ENCODE results near the gene FAM53C.
"Not testable (repeated sequence)": the region's sequence is repeated elsewhere in the genome, so short reads cannot be mapped to it uniquely, and the experiment has no call there.

The FAM53C gene

DNA sequence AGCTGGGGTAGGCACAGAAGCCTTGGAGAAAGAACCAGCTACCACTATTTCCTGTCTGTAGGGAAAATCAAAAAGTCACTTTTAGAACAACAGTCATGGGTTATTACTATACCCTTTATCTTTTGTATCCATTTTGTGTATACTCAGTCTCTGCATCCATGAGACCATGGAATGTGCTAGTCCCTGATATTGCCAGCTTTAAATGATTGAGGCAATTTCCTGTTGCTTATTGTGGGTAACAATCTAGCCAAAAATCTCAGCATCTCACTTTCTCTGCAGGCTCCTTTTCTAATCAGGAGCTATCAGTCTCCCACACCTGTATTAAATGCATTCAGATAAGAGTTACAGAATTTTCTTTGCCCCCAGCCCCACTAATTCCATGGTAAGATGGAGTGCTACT is 13.5 kb downstream of the FAM53C start:
- DNase-seq = no peak

DNA sequence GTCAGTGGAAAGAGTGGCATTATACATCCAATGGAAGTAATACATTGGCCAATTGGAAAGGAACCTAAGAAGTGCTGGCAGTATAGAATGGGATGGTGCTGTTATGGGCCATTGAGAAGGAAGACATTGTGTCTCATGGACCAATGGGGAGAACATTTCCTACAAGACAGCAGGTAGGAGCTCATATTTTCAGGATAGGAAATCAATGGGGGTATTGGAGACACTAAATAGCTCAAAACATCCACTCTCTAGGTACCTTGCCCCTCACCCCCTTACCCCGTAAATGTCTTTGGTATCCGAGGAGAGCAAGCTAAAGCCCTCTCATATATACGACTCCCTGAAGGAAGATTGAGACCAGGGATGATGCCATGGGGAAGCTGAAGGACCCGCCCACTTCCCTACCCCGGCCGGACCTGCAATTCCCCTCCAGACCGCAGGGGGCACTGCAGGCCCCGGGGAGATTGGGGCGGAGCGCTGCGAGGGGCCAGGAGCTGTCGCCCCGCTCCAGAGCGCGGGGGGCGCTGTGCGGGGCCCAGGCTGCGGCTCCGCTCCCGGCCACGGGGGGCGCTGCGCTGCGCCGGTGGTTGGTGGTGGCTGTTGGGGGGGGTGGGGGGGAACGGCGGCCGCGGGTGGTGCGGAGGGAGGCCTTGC is 14.1 kb downstream of the FAM53C start, which contains the start of gene KDM3B:
Gene KDM3B, plus strand, starts transcription at position 615 of the 651 bp plus-strand sequence. CDS start 111 bp downstream, outside the sequence.
- DNase-seq = peak; percentile 92

DNA sequence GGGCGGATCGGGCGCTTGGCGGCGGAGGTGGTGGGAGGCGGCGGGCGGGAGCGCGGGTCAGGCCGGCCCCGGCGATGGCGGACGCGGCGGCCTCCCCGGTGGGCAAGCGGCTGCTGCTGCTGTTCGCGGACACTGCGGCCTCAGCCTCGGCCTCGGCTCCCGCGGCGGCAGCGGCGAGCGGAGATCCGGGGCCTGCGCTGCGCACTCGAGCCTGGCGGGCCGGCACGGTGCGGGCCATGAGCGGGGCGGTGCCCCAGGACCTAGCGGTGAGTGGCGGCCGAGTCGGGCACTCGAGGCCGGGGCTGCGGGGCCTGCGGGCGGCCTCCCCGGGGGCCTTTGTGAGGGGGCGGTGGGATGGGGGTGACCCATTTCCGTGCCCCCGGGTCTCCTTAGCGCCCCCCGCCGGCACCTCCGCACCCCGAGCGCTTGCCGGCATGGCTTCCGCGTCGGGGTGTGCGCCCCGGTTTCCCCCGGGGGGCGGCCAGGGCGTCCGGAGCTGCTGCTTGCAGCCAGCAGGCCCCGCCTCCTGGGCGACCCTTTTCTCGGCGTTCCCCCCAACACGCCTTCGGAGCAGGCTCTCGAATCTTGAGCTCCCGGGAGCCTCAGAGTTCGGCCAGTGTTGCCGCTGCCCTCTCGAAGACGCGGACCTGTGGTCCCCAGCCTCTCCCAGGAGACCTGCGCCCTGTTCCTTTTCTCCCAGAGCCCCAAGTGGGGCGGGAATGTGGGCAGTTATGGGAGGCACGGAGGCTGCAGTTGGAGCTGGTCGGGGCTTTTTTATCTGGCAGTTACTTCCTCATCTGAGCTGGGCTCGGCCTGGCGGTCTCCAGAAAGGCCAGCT is 14.9 kb downstream of the FAM53C start:
- DNase-seq = peak; percentile 83

DNA sequence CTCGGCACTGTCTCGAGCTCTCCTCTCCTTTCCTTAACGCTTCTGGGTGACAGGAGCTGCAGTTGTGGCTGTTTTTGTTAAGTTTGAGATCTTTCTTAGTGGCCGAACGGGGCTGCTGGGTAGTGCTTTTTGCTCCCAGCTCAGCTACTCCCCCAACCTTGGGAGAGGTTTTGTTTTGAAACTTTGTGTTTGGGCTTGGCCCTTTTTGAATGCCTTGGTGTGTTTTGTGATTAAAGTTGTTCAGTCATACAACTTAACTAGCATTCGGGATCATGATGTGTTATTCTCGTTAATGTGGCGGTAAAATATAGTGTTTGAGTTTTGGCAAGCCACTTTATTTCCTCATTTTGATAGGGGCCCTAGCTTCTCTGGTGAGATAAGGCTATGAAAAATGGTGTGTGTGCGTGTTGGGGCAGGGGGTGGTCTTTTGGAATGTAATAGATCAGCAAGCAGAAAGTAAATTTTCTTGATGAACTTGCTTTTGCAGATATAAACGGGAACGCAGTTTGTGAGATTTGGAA is 15.6 kb downstream of the FAM53C start:
- no peak for DNase-seq

DNA sequence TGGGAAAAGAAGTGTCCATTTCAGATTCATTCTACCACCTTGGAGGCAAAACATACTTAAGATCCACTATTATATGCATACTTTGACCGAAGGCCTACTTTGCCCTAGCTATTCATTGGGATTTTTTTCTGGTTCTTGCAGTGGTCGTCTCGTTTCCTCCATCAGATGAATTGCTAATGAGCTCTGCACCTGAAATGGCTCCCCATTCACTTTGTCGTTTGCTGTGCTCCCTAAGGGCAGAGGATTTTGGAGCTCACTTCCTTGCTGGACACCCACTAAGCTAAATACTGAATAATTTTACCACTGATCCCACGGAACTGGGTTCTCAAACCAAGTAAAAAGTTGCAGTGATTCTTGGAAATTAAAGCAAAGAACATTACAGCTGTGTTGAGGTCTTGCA is 16.3 kb downstream of the FAM53C start:
- no peak for DNase-seq

DNA sequence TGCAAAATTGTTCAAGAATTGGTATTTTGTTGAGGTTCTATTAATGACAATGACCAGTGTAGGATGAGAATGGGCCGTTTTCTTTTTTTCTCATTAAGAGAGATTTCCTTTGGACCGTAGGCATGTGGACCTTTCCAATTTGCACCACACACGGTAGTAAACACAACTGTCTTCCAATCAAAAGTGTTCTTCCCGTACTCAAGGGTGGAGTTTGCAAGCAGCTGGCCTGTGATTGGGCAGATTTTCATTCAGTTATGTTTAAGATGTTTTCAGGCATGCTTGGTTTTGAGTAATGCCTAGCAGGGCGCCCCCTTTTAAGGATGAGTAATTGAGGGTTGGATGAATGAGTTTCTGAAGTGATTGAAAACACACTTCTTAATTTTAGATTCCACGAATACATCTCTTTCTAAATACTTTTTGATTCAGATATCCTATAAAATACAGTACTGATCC is 16.9 kb downstream of the FAM53C start:
- no peak for DNase-seq

DNA sequence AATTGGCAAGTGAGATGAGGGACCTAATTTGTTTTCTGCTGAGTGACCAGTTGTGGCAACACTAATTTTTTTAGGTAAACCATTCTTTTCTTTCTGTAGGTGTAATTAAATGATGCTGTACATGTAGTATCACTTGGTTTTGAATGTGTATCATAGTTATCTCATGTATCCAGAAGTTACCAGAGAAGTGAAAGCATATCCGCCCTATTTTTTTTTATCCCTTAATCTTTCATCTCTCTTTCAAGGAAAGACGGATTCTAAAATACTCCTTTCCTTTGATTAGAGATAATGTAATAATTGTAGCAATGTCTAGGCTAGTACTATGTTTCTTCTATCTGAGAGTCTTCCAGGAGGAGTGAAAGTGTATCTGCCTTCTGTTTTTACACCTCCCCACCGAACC is 21.6 kb downstream of the FAM53C start:
- no peak for DNase-seq

DNA sequence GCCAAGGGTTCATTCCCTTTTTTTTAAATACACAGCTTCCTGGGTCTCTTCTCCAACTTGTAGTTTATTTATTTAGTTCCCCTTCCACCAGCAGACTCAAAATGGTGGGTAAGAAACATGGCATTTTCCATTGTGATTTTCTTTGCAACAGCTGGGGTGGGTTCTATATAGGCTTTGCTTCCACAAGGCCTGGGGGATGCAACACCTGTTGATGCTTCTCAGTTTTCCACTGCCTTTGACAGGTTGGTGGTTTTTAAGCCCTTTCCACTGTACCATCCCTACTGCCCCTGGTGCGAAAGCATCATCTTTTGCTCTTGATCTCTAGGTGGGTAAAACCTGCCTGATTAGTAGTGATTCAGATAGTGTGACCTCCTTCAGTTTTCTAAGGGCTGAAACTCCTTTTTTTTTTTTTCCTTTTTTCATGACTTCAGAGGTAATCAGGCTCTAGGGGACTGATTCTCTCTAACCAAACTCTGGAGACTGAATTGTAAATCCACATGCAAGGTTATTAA is 22.9 kb downstream of the FAM53C start:
- DNase-seq = no peak

DNA sequence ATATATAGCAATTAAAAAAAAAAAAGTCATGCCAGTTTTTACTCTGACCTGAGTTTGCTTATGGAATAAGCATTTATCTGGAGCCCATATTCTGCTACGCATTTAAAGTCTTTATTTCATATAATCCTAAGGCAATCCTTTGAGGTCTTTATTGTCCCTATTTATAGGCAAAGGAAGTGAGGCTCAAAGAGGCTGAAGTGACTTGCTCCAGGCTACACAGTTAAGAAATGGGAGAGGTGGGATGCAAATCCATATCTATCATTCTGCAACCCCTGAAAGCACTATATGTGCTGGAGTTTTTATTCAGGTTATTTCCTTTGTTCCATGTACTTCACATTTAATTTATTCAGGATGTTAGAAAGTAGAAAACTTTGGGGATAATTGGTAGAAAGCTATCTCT is 26.5 kb downstream of the FAM53C start:
- no peak for DNase-seq

DNA sequence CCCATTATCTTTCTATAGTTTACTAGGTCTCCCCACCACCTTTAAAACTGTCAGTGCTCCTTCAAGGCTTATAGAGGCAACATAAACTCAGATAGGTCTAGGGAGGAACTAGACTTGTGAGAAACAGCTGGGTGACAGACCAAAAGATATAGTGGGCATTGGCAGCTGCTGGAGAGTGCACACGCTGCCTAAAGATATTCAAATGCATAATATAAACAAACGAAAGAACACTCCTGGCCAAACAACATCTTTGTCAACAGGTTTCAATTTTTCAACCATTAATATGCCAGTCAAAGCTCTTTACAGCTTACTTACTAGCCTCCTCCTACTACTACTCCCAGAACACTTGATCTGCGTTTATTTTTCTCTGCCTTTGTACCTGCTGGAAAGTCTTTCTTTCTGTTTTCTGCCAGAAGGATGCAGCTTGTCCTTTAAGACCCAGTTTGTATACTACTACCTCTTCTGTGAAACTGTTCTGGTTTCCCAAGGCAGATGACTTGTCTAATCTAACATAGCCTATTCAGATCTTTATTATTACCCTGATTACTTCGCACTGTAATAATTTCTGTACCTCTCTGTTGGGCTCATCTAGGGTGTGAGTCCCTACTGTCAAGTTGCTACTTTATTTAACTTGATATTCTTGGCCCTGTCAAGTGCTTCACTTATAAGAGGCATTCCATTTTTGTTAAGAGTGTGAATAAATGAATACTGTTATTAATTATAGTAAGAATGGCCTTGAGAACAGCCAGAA is 28.7 kb downstream of the FAM53C start:
- DNase-seq = no peak

DNA sequence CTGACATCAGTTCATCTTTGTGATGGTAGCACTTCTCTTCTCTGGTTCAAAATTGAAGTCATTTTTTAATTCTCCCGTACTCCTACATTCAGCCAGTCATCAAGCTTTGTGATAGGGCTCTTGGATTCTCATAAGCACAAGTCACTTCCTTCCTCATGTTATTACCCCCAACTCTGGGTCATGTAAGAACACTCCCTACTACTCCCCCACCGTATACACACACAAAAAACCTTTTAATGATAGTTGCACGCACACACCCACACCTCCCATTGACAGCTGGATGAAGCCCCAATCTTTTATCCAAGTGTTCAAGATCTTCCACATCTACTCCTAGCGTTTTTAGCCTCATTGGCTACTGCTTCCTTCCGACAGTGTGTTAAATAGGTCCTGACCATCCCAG is 31.2 kb downstream of the FAM53C start:
- no peak for DNase-seq

DNA sequence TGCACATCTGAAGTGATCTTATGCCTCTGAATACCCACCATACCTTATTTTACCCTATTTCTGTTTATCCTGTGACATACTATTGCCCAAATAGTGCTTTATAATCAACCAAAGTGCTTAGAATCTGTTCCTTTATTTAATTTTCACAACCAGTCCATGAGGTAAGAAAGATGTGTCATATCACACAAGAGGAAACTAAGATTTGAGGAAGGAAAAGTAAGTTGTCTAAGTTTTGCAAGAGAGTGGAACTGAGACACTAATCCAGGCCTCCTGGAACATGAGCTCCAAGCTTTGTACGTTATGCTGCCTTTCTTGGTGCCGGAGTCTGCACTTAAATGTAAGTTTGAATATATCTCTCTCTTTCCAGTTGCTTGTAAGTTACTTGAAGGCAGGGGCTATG is 31.6 kb downstream of the FAM53C start:
- DNase-seq = no peak

DNA sequence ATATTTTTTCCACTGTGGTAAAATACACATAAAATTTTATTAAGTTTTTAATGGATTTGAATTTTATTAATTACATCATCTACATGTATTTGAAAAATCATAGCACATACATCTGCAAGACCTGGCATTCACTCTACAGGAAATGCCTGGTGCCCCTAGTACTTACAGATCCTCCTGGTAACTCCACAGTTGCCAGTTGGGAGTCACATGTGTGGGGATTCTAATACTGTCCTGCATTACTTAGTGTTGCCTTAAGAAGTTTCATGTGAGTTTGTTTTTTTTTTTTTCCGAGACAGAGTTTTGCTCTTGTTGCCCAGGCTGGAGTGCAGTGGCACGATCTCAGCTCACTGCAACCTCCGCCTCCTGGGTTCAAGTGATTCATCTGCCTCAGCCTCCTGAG is 32.5 kb downstream of the FAM53C start:
- DNase-seq = no peak

DNA sequence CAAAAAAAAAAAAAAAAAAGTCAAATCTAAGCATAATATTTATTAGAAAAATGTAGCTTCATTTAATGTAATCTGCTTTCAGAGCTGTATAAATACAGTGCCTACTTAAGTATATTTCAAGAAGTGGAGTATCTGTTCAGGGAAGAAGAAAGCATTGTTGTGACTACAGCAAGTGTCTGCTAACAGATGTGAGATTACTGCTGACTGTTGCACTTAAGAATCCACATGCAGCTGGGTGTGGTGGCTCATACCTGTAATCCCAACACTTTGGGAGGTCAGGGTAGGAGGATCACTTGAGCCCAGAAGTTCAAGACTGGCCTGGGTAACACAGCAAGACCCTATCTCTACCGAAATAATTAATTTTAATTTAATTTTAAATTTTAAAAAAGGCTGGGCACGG is 33.4 kb downstream of the FAM53C start:
- no peak for DNase-seq

DNA sequence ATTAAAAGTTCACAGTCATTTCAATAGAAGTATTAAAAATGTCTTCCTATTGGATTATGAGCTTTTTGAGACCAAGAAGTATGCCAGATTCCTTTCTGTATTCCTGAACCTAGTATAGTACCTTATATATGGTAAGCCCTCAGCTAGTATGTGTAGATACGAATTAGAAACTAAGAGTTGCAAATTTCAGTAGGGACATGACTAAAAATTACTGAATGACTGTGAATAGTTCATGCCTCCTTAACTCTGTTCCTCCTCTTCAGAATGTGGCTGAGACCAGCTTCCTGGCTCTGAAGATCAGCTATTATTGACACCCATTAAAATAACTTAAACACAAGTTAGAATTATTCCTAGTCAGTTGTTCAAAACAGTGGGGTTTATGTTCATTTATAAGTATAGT is 34.2 kb downstream of the FAM53C start:
- DNase-seq = no peak

DNA sequence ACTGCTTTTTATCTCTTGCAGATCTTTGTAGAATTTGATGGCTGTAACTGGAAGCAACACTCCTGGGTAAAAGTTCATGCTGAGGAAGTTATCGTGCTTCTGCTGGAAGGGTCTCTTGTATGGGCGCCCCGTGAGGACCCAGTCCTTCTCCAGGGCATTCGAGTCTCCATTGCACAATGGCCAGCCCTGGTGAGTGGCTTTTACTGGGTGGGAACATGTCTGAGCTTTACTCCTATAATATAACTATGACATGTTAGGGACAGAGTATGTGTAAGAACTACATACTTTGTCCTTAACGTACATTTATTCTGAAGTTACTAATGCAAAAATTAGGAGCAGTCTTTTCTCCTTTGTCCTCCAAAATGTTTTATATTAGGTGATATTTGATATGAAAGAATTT is 34.6 kb downstream of the FAM53C start:
- no peak for DNase-seq

DNA sequence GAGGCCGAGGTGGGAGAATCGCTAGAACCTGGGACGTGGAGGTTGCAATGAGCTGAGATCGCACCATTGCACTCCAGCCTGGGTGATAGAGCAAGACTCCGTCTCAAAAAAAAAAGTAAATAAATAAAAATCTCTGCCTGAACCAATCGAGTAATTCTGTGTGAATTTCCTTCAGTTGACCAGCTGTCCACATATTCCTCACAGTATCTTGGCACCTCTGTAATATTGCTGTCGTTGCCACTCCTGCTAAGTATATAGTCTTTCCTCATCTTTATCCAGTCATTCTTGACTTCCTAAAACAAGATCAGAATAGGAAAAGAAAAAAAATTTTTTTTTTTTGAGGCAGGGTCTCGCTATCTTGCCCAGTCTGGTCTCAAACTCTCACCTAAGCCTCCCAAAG is 44.3 kb downstream of the FAM53C start:
- no peak for DNase-seq

DNA sequence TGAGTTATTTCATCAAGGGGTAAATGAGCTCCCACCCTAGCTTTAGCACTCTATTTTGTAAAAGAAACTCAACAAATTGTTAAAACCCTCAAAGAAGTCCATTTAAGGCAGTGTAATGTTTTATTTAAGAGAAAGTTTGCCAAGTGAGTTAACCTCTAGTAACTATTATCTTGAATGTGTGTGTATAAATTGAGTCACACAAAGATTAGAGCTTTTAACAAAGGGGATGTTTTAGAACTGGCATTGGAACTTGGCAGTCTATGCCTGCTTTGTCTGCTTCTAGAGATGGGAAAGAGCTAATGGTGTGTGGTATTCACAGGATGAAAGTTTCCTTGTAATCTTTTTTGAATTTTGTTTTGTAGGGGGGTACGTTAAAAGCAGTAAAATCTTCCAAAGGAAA is 47.6 kb downstream of the FAM53C start:
- no peak for DNase-seq

DNA sequence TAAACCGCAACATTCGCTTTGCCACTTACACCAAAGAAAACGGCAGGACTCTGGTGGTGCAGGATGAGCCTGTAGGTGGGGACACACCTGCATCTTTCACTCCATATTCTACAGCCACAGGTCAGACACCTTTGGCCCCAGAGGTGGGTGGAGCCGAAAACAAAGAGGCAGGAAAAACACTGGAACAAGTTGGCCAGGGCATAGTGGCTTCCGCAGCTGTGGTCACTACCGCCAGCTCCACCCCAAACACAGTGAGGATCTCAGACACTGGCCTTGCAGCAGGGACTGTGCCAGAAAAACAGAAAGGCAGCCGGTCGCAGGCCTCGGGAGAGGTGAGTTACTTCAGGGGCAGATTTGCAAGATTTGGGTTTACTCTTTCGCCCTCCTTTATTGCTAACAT is 48.2 kb downstream of the FAM53C start:
- no peak for DNase-seq

DNA sequence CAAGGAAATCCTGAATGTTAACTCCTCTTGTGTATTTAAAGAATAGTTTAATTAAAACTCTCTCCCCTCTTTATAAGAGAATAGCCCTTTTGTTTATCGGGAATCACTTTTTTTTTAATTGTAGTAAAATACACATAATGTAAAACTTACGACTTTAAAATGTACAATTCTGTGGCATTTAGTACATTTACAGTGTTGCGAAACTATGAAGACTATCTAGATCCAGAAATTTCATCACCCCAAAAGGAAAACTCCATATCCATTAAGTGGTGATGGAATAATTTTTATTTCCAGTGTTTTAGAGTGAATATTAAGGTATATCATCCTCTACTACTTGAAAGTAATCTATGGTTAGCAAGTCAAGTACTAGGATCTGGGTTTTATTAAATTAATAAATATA is 51.3 kb downstream of the FAM53C start:
- no peak for DNase-seq

DNA sequence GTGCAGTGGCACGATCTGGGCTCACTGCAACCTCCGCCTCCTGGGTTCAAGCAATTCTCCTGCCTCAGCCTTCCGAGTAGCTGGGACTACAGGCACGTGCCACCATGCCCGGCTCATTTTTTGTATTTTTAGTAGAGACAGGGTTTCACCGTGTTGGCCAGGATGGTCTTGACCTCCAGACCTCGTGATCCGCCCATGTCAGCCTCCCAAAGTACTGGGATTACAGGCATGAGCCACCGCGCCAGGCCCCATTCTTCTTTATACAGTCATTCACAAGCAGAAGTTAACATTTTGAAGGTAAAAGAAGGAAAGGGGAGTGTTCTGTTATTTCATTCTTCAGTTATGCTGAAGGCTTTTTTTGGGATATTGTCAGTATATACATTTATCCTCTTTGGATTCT is 51.8 kb downstream of the FAM53C start:
- DNase-seq = not testable (repeated sequence)

DNA sequence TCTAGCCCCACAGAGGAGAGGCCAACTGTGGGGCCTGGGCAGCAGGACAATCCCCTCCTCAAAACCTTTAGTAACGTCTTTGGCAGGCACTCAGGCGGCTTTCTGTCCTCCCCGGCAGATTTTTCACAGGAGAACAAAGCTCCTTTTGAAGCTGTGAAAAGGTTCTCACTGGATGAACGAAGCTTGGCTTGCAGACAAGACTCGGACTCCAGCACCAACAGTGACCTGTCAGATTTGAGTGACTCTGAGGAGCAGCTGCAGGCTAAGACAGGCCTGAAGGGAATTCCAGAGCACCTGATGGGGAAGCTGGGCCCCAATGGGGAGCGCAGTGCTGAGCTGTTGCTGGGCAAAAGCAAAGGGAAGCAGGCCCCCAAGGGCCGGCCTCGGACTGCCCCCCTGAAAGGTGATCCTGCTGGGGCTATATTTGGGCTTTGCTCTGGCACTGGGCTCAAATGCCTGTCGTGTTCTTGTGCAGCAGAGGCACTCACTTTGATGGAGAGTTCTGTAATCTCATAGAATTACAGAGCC is 53.9 kb downstream of the FAM53C start:
- DNase-seq = no peak
